B cell (primary cell): ENCODE data around the gene DYNC2H1. TPM values are rescaled to one million over a fixed set of nuclear protein-coding genes. Genes with fewer than 3 reads are reported as not detected.

Experiments
- ATAC-seq: fragments of 200-7000 bp; cut with Tn5 transposase; one replicate; pipeline ENCODE4 v1.10.0; 2021; ENCODE audit warnings: low read depth, mild to moderate bottlenecking, moderate number of reproducible peaks, moderate library complexity
- CTCF ChIA-PET: fragments of 350-600 bp; sonication (Branson Sonifier 250); formaldehyde crosslinking; loops from one replicate; lab custom pipeline; 2021; ENCODE audit warnings: antibody characterized with exemption, inconsistent platforms; lab: Charles Lee
- POLR2A ChIA-PET: fragments of 350-600 bp; sonication (Branson Sonifier 250); formaldehyde crosslinking; loops from one replicate; lab custom pipeline; 2021; ENCODE audit warnings: antibody characterized with exemption; lab: Charles Lee
- DNase-seq: peaks from one replicate; pipeline ENCODE4 v3.0.0; 2013
- H2AFZ ChIP-seq: 2 replicates; pipeline ENCODE4 v1.6.1; 2012; ENCODE audit warnings: mild to moderate bottlenecking, low read depth, low read length; ENCODE audit not compliant: insufficient read depth, poor library complexity, severe bottlenecking
- H3K27ac ChIP-seq, 2 donors: 1 replicate in 1 of 2; 2 replicates in 1 of 2; pipeline ENCODE4 v1.5.1; 2012 to 2013; ENCODE audit warnings: low read length in 2 of 2, mild to moderate bottlenecking in 2 of 2, moderate library complexity in 1 of 2
- H3K27me3 ChIP-seq, 4 experiments: fragments of 200-600 bp in 1 of 4; sonication (generic) in 1 of 4; replicated peaks in 1 of 4; 1 replicate in 2 of 4; 2 replicates in 2 of 4; pipeline versions ENCODE4 v1.6.1 to v1.7.0; 2013 to 2016; ENCODE audit warnings: low read length in 3 of 4, mild to moderate bottlenecking in 2 of 4, mixed read lengths in 1 of 4, moderate library complexity in 1 of 4; ENCODE audit not compliant: insufficient read depth in 4 of 4, control insufficient read depth in 3 of 4; ENCODE audit errors: control extremely low read depth in 1 of 4
- H3K36me3 ChIP-seq, 2 experiments: replicated peaks in 1 of 2; 1 replicate in 1 of 2; 2 replicates in 1 of 2; pipeline versions ENCODE4 v1.6.1 to v1.7.1; 2013; ENCODE audit warnings: low read length in 1 of 2; ENCODE audit not compliant: insufficient read depth in 2 of 2, control insufficient read depth in 1 of 2; ENCODE audit errors: control extremely low read depth in 1 of 2, extremely low read depth in 1 of 2
- H3K4me1 ChIP-seq, 2 donors: fragments of 200-600 bp in 1 of 2; sonication (generic) in 1 of 2; 1 replicate in 1 of 2; 2 replicates in 1 of 2; pipeline versions ENCODE4 v1.5.1 to v1.6.1; 2013 to 2017; ENCODE audit warnings: low read length in 2 of 2; ENCODE audit not compliant: control insufficient read depth in 2 of 2, insufficient read depth in 2 of 2
- H3K4me2 ChIP-seq: replicated peaks from 2 replicates; pipeline ENCODE3; 2012; ENCODE audit warnings: mild to moderate bottlenecking, low read depth, low read length; ENCODE audit not compliant: poor library complexity, severe bottlenecking
- H3K4me3 ChIP-seq, 5 experiments: fragments of 200-600 bp in 1 of 5; sonication (generic) in 1 of 5; 1 replicate in 3 of 5; 2 replicates in 2 of 5; pipeline versions ENCODE4 v1.5.1 to v1.7.0; 2011 to 2016; ENCODE audit warnings: low read length in 4 of 5, mild to moderate bottlenecking in 4 of 5, low read depth in 2 of 5, control low read depth in 1 of 5, moderate library complexity in 1 of 5; ENCODE audit not compliant: insufficient read depth in 1 of 5; ENCODE audit errors: control extremely low read depth in 1 of 5, extremely low read depth in 1 of 5
- H3K79me2 ChIP-seq: fragments of 200-600 bp; sonication (generic); one replicate; pipeline ENCODE4 v1.6.0; 2016; ENCODE audit warnings: low read length; ENCODE audit not compliant: control insufficient read depth, insufficient read depth
- H3K9ac ChIP-seq: fragments of 200-600 bp; sonication (generic); 2 replicates; pipeline ENCODE4 v1.6.1; 2017; ENCODE audit warnings: mild to moderate bottlenecking, low read length, moderate library complexity
- H3K9me3 ChIP-seq, 3 donors: one replicate each; pipeline versions ENCODE4 v1.6.1 to v1.7.1; 2013; ENCODE audit warnings: low read length in 2 of 3; ENCODE audit not compliant: control insufficient read depth in 2 of 3, insufficient read depth in 1 of 3; ENCODE audit errors: control extremely low read depth in 1 of 3
- H4K20me1 ChIP-seq: 2 replicates; pipeline ENCODE4 v1.6.0; 2012; ENCODE audit warnings: mild to moderate bottlenecking, low read length; ENCODE audit not compliant: insufficient read depth, control insufficient read depth, poor library complexity, severe bottlenecking
- H3K27ac Mint-ChIP-seq: one replicate; pipeline ENCODE4 v1.8.0; 2021; ENCODE audit warnings: mixed read lengths
- H3K27me3 Mint-ChIP-seq: one replicate; pipeline ENCODE4 v1.8.0; 2021; ENCODE audit warnings: mixed read lengths
- H3K4me1 Mint-ChIP-seq: one replicate; pipeline ENCODE4 v1.8.0; 2021; ENCODE audit warnings: mixed read lengths
- H3K4me3 Mint-ChIP-seq: one replicate; pipeline ENCODE4 v1.8.0; 2021; ENCODE audit warnings: mixed read lengths
- H3K9me3 Mint-ChIP-seq: one replicate; pipeline ENCODE4 v1.8.0; 2022; ENCODE audit warnings: mixed read lengths; ENCODE audit not compliant: insufficient read depth
- CTCF ChIP-seq: fragments of 200-600 bp; IDR thresholded peaks from one replicate; pipeline ENCODE4 v1.8.0; 2022; ENCODE audit warnings: antibody characterized with exemption, mild to moderate bottlenecking
- EZH2 ChIP-seq: IDR thresholded peaks from 2 replicates; pipeline ENCODE4 v1.6.1; 2012; ENCODE audit warnings: borderline replicate concordance, low read depth, mild to moderate bottlenecking, moderate library complexity, low read length; ENCODE audit not compliant: insufficient read depth, poor library complexity, severe bottlenecking
- WGBS: methylation state at CpG from one replicate; pipeline ENCODE4 v1.1.5; 2013; ENCODE audit warnings: missing lambda C conversion rate; ENCODE audit not compliant: insufficient coverage; 5-methylcytosine and 5-hydroxymethylcytosine counted together
- intact Hi-C: fragments of 100-400 bp; cut with micrococcal nuclease; formaldehyde crosslinking; loops from one replicate; pipeline ENCODE4 v1.10.0; 2022
- polyA plus RNA-seq: library from polyadenylated mRNA; depleted of rRNA; stranded (reverse); fragments of >200 nt; gene quantifications from 2 replicates; pipeline ENCODE4 v1.2.3, GENCODE V29; 2012
- total RNA-seq, 2 donors: library from RNA; stranded (reverse); fragments of 120-200 nt in 1 of 2; gene quantifications; 1 replicate in 1 of 2; 2 replicates in 1 of 2; pipeline versions ENCODE4 v1.2.3 to v1.2.4, GENCODE V29; 2013 to 2022

The DYNC2H1 gene
- total and polyA plus RNA-seq, 2 donors (not counting 1 experiment from before 2014, with no cell fraction given), result 0.92 to 7.8 TPM

DNA sequence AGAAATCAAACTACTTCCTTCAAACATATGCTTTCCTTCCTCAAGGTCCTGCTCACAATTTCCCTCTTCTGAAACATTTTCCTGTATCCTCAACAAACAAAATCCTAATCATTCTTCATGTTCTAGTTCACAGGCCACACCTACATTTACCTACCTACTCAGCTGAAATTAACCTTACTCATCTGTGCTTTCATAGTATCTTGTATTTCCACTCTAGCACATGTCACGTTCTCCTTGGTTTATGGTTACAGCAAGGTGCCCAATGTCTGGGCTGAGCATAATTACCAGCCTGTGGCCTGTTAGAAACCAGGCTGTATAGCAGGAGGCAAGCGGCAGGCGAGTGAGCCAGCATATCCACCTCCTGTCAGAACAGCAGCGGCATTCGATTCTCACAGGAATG lies 30.5 kb upstream of the DYNC2H1 start:
- H3K27me3 ChIP-seq, result no peaks in the 10 kb centered on the region
- TF ChIP-seq CTCF (no peak), EZH2 (no peak)
- no peak overlapping the region for H3K4me3 ChIP-seq
- H4K20me1 ChIP-seq, result no peaks in the 10 kb centered on the region
- ChIA-PET POLR2A (no interaction called here), CTCF (no interaction called here)
- ATAC-seq, result no peak
- peaks cover 9 to 40% of the 10 kb centered on the region in 2 experiments for H3K36me3 ChIP-seq
- no peak overlapping the region for H3K27ac ChIP-seq
- Mint-ChIP-seq H3K27me3 (no peaks in the 10 kb centered on the region), H3K9me3 (no peaks in the 10 kb centered on the region), H3K27ac (no peak overlapping the region), H3K4me3 (no peak overlapping the region), H3K4me1 (peaks cover 8% of the 10 kb centered on the region)
- no peak for DNase-seq
- no peaks in the 10 kb centered on the region for H3K9me3 ChIP-seq
- intact Hi-C loops, result no loop called here
- 94% methylated on average over 5 of the region's 5 CpGs for WGBS
- no peak overlapping the region for H3K4me2 ChIP-seq
- H2AFZ ChIP-seq, result no peak overlapping the region
- no peak overlapping the region for H3K9ac ChIP-seq
- H3K4me1 ChIP-seq, result no peaks in the 10 kb centered on the region
- H3K79me2 ChIP-seq, result no peaks in the 10 kb centered on the region

DNA sequence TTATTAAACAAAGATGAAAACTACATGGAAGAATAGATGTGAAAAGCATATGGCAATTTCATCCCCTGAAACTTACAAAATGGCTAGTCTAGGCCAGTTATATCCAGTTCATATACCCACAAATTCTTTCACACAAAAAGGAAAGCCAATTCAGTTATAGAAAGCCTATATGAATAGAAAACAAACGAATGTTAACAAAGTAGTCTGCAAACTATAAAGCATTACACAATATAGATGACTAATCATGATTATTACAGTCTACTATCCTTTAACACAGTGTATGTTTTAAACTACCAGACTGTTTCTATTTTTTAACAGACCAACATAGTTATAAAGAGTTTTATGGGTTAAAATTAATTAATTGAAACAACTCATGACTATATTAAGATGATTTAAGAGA lies 29.4 kb upstream of the DYNC2H1 start:
- POLR2A ChIA-PET, result no interaction called here
- Mint-ChIP-seq H3K27me3 (no peaks in the 10 kb centered on the region), H3K4me1 (peaks cover 8% of the 10 kb centered on the region), H3K9me3 (no peaks in the 10 kb centered on the region), H3K27ac (no peak overlapping the region), H3K4me3 (no peak overlapping the region)
- Histone ChIP-seq H3K27me3 (no peaks in the 10 kb centered on the region), H3K79me2 (peaks cover under 1% of the 10 kb centered on the region), H3K9ac (no peak overlapping the region), H4K20me1 (no peaks in the 10 kb centered on the region), H3K27ac (no peak overlapping the region), H3K4me3 (no peak overlapping the region), H2AFZ (no peak overlapping the region), H3K36me3 (peaks cover 9 to 40% of the 10 kb centered on the region in 2 experiments), H3K9me3 (no peaks in the 10 kb centered on the region), H3K4me1 (no peaks in the 10 kb centered on the region), H3K4me2 (no peak overlapping the region)
- no peak for DNase-seq
- ATAC-seq, result no peak
- TF ChIP-seq CTCF (no peak), EZH2 (no peak)
- intact Hi-C loops, result no loop called here
- no CpG with 5 or more reads among the region's 1 CpG for WGBS
- CTCF ChIA-PET, result no interaction called here
